Measurements from ENCODE around the gene COL24A1. TPM values are rescaled to one million over a fixed set of nuclear protein-coding genes. Genes with fewer than 3 reads are reported as not detected.

Gene COL24A1
- total RNA-seq, 1 experiment from 2014 or later, result 1.1 TPM

DNA sequence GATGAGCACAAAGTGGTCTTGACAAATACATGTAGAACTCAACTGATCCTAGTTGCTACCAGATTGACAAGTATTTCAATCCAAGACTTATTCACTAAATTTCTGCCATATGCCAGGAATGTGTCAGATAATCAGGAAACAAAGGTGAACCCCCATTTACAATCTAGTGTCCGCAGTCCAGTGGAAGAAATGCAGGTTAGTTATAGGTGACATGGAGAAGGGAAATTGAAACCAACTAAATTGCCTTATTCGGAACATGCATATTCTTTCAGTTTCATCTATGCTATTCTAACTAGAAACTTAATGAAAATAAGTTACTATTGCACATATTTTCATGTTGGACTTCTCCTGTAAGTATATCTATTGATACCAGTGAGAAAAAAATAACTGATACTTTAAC is 209.4 kb downstream of the COL24A1 start:
- TF ChIP-seq CREB1 (CRISPR knock-in tag; IDR thresholded peaks at IDR 0.05) (no peak), TCF7 (CRISPR knock-in tag; IDR thresholded peaks at IDR 0.05; ENCODE audit: low read depth) (no peak), FOXP1 (CRISPR knock-in tag; IDR thresholded peaks at IDR 0.05; ENCODE audit: borderline replicate concordance) (no peak), NR1H2 (CRISPR knock-in tag; IDR thresholded peaks at IDR 0.05) (no peak), NFYB (CRISPR knock-in tag; conservative IDR thresholded peaks at IDR 0.05; ENCODE audit: low read depth) (no peak), ZNF416 (CRISPR knock-in tag; IDR thresholded peaks at IDR 0.05) (no peak), GABPB1 (CRISPR knock-in tag; IDR thresholded peaks at IDR 0.05) (no peak), SP1 (CRISPR knock-in tag; conservative IDR thresholded peaks at IDR 0.05) (no peak), ZNF317 (CRISPR knock-in tag; IDR thresholded peaks at IDR 0.05; ENCODE audit: borderline replicate concordance, low read depth) (no peak), GTF2I (CRISPR knock-in tag; conservative IDR thresholded peaks at IDR 0.05) (no peak), TEAD1 (CRISPR knock-in tag; IDR thresholded peaks at IDR 0.05) (no peak), ZNF396 (CRISPR knock-in tag; IDR thresholded peaks at IDR 0.05; ENCODE audit: borderline replicate concordance) (no peak)
- TF ChIP-seq, protein P1, sequence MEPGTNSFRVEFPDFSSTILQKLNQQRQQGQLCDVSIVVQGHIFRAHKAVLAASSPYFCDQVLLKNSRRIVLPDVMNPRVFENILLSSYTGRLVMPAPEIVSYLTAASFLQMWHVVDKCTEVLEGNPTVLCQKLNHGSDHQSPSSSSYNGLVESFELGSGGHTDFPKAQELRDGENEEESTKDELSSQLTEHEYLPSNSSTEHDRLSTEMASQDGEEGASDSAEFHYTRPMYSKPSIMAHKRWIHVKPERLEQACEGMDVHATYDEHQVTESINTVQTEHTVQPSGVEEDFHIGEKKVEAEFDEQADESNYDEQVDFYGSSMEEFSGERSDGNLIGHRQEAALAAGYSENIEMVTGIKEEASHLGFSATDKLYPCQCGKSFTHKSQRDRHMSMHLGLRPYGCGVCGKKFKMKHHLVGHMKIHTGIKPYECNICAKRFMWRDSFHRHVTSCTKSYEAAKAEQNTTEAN (CRISPR knock-in tag; IDR thresholded peaks at IDR 0.05), result no peak
- TF ChIP-seq, protein P2, sequence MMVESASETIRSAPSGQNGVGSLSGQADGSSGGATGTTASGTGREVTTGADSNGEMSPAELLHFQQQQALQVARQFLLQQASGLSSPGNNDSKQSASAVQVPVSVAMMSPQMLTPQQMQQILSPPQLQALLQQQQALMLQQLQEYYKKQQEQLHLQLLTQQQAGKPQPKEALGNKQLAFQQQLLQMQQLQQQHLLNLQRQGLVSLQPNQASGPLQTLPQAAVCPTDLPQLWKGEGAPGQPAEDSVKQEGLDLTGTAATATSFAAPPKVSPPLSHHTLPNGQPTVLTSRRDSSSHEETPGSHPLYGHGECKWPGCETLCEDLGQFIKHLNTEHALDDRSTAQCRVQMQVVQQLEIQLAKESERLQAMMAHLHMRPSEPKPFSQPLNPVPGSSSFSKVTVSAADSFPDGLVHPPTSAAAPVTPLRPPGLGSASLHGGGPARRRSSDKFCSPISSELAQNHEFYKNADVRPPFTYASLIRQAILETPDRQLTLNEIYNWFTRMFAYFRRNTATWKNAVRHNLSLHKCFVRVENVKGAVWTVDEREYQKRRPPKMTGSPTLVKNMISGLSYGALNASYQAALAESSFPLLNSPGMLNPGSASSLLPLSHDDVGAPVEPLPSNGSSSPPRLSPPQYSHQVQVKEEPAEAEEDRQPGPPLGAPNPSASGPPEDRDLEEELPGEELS (CRISPR knock-in tag; IDR thresholded peaks at IDR 0.05), result no peak
- TF ChIP-seq, protein P3, sequence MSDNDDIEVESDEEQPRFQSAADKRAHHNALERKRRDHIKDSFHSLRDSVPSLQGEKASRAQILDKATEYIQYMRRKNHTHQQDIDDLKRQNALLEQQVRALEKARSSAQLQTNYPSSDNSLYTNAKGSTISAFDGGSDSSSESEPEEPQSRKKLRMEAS (CRISPR knock-in tag; IDR thresholded peaks at IDR 0.05), result no peak
- TF ChIP-seq, protein P4, sequence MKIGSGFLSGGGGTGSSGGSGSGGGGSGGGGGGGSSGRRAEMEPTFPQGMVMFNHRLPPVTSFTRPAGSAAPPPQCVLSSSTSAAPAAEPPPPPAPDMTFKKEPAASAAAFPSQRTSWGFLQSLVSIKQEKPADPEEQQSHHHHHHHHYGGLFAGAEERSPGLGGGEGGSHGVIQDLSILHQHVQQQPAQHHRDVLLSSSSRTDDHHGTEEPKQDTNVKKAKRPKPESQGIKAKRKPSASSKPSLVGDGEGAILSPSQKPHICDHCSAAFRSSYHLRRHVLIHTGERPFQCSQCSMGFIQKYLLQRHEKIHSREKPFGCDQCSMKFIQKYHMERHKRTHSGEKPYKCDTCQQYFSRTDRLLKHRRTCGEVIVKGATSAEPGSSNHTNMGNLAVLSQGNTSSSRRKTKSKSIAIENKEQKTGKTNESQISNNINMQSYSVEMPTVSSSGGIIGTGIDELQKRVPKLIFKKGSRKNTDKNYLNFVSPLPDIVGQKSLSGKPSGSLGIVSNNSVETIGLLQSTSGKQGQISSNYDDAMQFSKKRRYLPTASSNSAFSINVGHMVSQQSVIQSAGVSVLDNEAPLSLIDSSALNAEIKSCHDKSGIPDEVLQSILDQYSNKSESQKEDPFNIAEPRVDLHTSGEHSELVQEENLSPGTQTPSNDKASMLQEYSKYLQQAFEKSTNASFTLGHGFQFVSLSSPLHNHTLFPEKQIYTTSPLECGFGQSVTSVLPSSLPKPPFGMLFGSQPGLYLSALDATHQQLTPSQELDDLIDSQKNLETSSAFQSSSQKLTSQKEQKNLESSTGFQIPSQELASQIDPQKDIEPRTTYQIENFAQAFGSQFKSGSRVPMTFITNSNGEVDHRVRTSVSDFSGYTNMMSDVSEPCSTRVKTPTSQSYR (CRISPR knock-in tag; IDR thresholded peaks at IDR 0.05), result no peak
- TF ChIP-seq, protein P5, sequence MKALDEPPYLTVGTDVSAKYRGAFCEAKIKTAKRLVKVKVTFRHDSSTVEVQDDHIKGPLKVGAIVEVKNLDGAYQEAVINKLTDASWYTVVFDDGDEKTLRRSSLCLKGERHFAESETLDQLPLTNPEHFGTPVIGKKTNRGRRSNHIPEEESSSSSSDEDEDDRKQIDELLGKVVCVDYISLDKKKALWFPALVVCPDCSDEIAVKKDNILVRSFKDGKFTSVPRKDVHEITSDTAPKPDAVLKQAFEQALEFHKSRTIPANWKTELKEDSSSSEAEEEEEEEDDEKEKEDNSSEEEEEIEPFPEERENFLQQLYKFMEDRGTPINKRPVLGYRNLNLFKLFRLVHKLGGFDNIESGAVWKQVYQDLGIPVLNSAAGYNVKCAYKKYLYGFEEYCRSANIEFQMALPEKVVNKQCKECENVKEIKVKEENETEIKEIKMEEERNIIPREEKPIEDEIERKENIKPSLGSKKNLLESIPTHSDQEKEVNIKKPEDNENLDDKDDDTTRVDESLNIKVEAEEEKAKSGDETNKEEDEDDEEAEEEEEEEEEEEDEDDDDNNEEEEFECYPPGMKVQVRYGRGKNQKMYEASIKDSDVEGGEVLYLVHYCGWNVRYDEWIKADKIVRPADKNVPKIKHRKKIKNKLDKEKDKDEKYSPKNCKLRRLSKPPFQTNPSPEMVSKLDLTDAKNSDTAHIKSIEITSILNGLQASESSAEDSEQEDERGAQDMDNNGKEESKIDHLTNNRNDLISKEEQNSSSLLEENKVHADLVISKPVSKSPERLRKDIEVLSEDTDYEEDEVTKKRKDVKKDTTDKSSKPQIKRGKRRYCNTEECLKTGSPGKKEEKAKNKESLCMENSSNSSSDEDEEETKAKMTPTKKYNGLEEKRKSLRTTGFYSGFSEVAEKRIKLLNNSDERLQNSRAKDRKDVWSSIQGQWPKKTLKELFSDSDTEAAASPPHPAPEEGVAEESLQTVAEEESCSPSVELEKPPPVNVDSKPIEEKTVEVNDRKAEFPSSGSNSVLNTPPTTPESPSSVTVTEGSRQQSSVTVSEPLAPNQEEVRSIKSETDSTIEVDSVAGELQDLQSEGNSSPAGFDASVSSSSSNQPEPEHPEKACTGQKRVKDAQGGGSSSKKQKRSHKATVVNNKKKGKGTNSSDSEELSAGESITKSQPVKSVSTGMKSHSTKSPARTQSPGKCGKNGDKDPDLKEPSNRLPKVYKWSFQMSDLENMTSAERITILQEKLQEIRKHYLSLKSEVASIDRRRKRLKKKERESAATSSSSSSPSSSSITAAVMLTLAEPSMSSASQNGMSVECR (CRISPR knock-in tag; IDR thresholded peaks at IDR 0.05; ENCODE audit: borderline replicate concordance), result no peak
- TF ChIP-seq, protein P6, sequence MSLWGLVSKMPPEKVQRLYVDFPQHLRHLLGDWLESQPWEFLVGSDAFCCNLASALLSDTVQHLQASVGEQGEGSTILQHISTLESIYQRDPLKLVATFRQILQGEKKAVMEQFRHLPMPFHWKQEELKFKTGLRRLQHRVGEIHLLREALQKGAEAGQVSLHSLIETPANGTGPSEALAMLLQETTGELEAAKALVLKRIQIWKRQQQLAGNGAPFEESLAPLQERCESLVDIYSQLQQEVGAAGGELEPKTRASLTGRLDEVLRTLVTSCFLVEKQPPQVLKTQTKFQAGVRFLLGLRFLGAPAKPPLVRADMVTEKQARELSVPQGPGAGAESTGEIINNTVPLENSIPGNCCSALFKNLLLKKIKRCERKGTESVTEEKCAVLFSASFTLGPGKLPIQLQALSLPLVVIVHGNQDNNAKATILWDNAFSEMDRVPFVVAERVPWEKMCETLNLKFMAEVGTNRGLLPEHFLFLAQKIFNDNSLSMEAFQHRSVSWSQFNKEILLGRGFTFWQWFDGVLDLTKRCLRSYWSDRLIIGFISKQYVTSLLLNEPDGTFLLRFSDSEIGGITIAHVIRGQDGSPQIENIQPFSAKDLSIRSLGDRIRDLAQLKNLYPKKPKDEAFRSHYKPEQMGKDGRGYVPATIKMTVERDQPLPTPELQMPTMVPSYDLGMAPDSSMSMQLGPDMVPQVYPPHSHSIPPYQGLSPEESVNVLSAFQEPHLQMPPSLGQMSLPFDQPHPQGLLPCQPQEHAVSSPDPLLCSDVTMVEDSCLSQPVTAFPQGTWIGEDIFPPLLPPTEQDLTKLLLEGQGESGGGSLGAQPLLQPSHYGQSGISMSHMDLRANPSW (CRISPR knock-in tag; conservative IDR thresholded peaks at IDR 0.05; ENCODE audit: low read depth), result no peak
- no peak overlapping the region for H3K27ac Mint-ChIP-seq
- DNase-seq (ENCODE audit: low spot score), result no peak
- no peak for ATAC-seq
- H3K36me3 Mint-ChIP-seq, result no peaks in the 10 kb centered on the region
- H3K4me1 Mint-ChIP-seq, result no peaks in the 10 kb centered on the region
- no peak overlapping the region for H3K4me3 Mint-ChIP-seq
- no peaks in the 10 kb centered on the region for H3K27me3 Mint-ChIP-seq (ENCODE audit: low read depth)
- no peaks in the 10 kb centered on the region for H3K9me3 Mint-ChIP-seq
- ChIA-PET POLR2A (no interaction called here), CTCF (no interaction called here)
